Hepatic stellate cell (primary cell): ENCODE data around the gene TM4SF5.

Source experiments
- DNase-seq: peaks from one replicate; pipeline ENCODE4 v3.0.0; 2011; ENCODE audit warnings: low spot score

TM4SF5 gene

DNA sequence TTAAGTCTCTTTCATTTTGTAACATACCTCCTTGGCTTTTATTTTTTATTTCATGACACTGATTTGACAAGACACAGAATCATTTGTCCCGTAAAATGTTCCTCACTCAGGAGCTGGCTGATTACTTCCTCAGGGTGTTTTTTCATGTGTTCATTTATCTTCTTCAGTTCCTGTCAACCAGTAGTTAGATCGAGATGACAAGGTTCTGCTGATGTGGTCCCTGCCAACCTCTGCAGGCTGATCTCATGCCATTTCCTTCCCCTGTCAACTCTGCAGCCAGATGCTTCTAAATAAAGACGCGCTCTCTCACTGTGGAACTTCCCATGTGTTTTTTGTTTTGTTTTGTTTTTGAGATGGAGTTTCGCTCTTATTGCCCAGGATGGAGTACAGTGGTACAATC, 23.8 kb upstream of the TM4SF5 start:
- no peak for DNase-seq

DNA sequence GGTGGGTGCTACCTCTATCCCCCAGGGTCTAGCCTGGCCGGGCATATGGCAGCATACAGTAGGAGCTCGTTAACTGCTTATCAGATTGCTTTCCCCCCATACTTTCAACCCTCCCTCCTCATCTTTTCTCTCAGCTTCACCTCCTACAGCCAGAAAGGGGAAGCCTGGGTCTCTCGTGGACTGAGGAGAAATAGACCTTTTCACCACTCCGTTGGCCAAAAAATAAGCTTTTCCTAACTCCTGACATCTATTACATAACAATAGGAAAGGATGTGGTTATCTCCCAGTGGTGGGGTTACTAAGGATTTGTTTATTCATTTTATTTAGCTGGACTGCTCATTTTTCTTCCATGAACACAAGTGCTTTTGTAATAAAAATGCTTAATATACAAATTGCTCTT, 23.0 kb upstream of the TM4SF5 start:
- no peak for DNase-seq

- DNase-seq: no peak
These were observed 21.1 kb upstream of the TM4SF5 start for GRCh38 chr17:4750606-4751005.

DNA sequence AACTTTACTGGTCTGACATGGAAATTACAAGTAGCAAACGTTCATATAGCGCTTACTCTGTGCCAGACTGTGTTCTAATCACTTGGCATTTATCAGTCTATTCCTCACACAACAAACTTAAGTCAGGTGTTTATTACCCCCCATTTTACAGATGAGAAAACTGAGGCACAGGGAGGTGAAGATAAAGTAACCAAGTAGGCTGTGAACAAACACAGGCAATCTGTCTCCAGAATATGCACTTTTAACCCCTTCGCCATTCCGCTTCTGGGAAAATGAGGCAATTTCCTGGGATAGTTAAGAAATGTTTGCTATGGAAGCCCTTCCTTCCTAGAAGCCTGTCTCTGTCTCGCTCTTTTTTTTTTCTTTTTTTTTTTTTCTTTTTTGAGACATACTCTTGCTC, 19.8 kb upstream of the TM4SF5 start:
- no peak for DNase-seq

- no peak for DNase-seq
These were observed 18.3 kb upstream of the TM4SF5 start for GRCh38 chr17:4753392-4753791.

GRCh38 chr17:4759776-4760236, 11.9 kb upstream of the TM4SF5 start:
- no peak for DNase-seq

GRCh38 chr17:4764595-4764994, 7.1 kb upstream of the TM4SF5 start:
- DNase-seq: no peak

- DNase-seq: no peak
These were observed 5.5 kb upstream of the TM4SF5 start for GRCh38 chr17:4766201-4766600.

- DNase-seq: no peak
These were observed 5.0 kb upstream of the TM4SF5 start for GRCh38 chr17:4766723-4767122.

DNA sequence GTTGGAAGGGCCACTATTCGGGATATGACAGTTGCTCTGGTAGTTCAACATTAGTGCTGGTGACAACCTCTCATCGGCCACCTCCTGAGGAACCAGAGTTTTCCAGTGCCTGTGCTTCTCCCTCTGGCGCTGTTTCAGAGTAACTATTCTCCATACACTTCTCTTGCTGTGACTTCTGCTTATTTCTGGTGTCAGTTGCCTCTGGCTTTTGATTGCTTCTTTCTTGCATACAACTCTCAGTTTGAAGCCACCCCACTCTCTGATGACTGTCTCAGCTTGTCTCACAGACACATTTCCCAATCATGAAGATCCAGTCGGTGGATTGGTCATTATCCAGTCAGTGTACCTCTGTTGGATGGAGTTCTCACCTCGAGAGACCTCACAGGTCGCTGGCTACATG, 3.4 kb upstream of the TM4SF5 start:
- no peak for DNase-seq

GRCh38 chr17:4769628-4770027, 2.1 kb upstream of the TM4SF5 start:
- no peak for DNase-seq

- DNase-seq: no peak
These were observed 538 bp downstream of the TM4SF5 start for GRCh38 chr17:4772235-4772613.

- no peak for DNase-seq
These were observed 6.5 kb downstream of the TM4SF5 start for GRCh38 chr17:4777969-4778760.

GRCh38 chr17:4780325-4780955, 8.8 kb downstream of the TM4SF5 start:
- no peak for DNase-seq

GRCh38 chr17:4782652-4783051, 11.0 kb downstream of the TM4SF5 start:
- DNase-seq: no peak

GRCh38 chr17:4785311-4786105, 13.8 kb downstream of the TM4SF5 start:
- DNase-seq: no peak

DNA sequence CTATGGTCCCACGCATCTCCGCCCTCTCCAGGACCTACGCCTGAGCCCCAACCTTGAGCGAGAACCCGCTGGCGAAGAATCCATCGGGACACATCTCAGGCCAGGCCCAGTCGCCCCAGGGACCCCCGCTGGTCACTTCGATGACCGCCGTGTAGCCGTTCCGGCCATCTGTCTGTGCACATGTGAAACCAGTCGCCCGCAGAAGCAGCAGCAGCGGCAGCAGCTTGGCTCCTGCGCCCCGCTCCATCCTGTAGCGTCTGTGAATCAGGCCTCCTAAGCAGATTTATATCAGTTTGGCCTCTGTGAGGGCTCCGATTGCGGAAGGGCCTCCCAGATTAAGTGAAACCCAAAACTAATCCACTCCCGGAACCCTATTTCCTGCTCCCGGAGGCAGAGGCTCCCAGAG, 14.4 kb downstream of the TM4SF5 start, which contains the start of gene VMO1:
TSS of gene VMO1 (minus strand) at position 259 of the 406 bp plus-strand sequence. CDS start at position 247, 12 bp downstream.
- no peak for DNase-seq

DNA sequence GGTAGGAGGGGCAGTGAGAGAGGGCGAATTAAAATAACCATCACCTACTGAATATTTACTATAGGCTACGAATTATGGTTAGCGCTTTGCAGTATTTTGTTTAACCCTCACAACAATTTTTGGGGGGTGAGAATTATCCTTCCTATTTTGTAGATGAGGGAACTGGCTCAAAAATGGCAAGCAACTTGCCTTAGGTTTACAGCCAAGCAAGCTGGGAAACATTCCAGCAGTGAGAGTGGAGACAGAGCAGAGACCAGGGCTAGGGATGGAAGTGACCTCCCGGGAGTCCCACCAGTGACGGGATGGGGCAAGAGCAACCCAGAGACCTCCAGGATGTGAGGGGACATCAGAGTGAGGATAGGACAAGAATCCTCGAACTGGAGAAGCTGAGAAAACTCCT, 14.8 kb downstream of the TM4SF5 start:
- DNase-seq: no peak

DNA sequence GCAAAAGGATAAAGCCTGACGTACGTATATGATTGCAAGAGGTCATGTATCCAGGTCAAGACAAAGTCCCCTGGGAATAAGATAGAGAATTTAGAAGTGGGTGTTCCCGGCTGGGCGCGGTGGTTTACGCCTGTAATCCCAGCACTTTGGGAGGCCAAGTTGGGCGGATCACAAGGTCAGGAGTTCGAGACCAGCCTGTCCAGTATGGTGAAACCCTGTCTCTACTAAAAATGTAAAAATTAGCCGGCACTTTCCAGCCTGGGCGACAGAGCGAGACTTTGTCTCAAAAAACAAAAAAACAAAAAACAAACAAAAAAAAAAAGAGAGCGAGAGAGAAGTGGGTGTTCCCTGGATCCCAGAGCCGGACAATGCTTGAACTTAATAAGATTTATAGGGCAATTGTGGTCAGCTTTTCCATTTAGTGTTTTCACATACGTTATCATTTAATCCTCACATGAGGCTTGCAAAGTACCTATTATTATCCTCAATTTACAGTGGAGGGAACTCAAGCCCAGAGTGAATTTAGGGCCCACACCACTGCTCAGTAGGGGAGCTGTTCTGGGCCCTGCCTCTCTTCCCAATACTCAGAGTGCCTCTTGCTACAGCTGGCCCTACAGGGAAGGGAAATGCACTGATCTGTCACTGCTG, 16.6 kb downstream of the TM4SF5 start:
- DNase-seq: no peak

GRCh38 chr17:4788807-4789700, 17.4 kb downstream of the TM4SF5 start, which contains the start of gene GLTPD2:
GLTPD2 (plus strand) TSS chr17:4788964; CDS start chr17:4789012, 48 bp downstream.
- no peak for DNase-seq

DNA sequence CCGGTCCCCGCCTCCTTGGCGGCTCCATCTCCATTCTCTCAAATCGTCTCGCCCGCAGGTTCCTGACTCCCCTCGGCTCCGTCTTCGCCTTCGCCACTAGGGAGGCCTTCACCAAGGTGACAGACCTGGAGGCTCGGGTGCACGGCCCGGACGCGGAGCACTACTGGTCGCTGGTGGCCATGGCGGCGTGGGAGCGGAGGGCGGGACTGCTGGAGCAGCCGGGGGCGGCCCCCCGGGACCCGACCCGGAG, 17.9 kb downstream of the TM4SF5 start:
- DNase-seq: no peak
